ENCODE data around the gene ZNF665. TPM values are rescaled to one million over a fixed set of nuclear protein-coding genes. Genes with fewer than 3 reads are reported as not detected.

The ZNF665 gene
- polyA plus RNA-seq, 2 of the 4 experiments (the other 2 are of a cell fraction), result not detected

DNA sequence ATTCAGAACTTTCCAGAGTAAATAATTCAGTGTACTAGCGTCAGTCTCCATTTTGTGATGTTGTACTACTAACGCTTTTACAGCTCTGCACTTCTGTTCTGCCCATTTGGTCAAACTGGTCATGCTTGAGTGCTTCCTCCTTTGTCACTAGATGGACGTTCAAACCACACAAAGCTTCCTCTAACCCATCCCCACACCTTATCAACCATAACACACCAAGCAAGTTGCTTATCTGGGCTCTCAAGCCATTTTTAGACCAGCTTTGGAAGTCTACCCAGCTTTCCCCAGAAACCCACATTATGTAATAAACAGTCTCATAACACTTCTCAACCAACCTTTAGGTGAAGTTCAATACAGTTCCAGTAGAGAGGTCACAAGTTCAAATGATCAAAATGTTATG lies 32.0 kb downstream of the ZNF665 start:
- POLR2A ChIA-PET, result no interaction called here
- ATAC-seq, result no peak
- 2% methylated on average over 3 of the region's 3 CpGs for whole genome bisulfite sequencing (ENCODE audit: missing lambda C conversion rate)
- CTCF ChIA-PET, result no interaction called here
- FAIRE-seq, result no peak
- H3K27ac ChIP-seq, result no peak overlapping the region
- no peak overlapping the region for H3K4me3 ChIP-seq
- DNase-seq (ENCODE audit: low read depth in 1 of 2, low spot score in 1 of 2), result no peak
- TF ChIP-seq HOXB13 (CRISPR knock-in tag; IDR thresholded peaks at IDR 0.05; ENCODE audit: low read depth) (no peak), CBX8 (IDR thresholded peaks at IDR 0.05) (no peak), MYC (IDR thresholded peaks at IDR 0.05; ENCODE audit: borderline replicate concordance, low read length) (no peak), CHD2 (IDR thresholded peaks at IDR 0.05; ENCODE audit: low read length, partially characterized antibody) (no peak), JUNB (IDR thresholded peaks at IDR 0.05) (no peak), RFX5 (IDR thresholded peaks at IDR 0.05) (no peak), CHD4 (IDR thresholded peaks at IDR 0.05; ENCODE audit: borderline replicate concordance) (no peak), RNF2 (IDR thresholded peaks at IDR 0.05; ENCODE audit: borderline replicate concordance, low read depth) (no peak), ZFP36 (IDR thresholded peaks at IDR 0.05; ENCODE audit: borderline replicate concordance, partially characterized antibody) (no peak), ZC3H11A (IDR thresholded peaks at IDR 0.05) (no peak), ZSCAN20 (CRISPR knock-in tag; IDR thresholded peaks at IDR 0.05) (no peak), CEBPB (IDR thresholded peaks at IDR 0.05) (no peak)
- TF ChIP-seq, protein P1, sequence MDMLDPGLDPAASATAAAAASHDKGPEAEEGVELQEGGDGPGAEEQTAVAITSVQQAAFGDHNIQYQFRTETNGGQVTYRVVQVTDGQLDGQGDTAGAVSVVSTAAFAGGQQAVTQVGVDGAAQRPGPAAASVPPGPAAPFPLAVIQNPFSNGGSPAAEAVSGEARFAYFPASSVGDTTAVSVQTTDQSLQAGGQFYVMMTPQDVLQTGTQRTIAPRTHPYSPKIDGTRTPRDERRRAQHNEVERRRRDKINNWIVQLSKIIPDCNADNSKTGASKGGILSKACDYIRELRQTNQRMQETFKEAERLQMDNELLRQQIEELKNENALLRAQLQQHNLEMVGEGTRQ (IDR thresholded peaks at IDR 0.05), result no peak
- TF ChIP-seq, protein P2, sequence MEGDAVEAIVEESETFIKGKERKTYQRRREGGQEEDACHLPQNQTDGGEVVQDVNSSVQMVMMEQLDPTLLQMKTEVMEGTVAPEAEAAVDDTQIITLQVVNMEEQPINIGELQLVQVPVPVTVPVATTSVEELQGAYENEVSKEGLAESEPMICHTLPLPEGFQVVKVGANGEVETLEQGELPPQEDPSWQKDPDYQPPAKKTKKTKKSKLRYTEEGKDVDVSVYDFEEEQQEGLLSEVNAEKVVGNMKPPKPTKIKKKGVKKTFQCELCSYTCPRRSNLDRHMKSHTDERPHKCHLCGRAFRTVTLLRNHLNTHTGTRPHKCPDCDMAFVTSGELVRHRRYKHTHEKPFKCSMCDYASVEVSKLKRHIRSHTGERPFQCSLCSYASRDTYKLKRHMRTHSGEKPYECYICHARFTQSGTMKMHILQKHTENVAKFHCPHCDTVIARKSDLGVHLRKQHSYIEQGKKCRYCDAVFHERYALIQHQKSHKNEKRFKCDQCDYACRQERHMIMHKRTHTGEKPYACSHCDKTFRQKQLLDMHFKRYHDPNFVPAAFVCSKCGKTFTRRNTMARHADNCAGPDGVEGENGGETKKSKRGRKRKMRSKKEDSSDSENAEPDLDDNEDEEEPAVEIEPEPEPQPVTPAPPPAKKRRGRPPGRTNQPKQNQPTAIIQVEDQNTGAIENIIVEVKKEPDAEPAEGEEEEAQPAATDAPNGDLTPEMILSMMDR (IDR thresholded peaks at IDR 0.05), result no peak
- TF ChIP-seq, protein P3, sequence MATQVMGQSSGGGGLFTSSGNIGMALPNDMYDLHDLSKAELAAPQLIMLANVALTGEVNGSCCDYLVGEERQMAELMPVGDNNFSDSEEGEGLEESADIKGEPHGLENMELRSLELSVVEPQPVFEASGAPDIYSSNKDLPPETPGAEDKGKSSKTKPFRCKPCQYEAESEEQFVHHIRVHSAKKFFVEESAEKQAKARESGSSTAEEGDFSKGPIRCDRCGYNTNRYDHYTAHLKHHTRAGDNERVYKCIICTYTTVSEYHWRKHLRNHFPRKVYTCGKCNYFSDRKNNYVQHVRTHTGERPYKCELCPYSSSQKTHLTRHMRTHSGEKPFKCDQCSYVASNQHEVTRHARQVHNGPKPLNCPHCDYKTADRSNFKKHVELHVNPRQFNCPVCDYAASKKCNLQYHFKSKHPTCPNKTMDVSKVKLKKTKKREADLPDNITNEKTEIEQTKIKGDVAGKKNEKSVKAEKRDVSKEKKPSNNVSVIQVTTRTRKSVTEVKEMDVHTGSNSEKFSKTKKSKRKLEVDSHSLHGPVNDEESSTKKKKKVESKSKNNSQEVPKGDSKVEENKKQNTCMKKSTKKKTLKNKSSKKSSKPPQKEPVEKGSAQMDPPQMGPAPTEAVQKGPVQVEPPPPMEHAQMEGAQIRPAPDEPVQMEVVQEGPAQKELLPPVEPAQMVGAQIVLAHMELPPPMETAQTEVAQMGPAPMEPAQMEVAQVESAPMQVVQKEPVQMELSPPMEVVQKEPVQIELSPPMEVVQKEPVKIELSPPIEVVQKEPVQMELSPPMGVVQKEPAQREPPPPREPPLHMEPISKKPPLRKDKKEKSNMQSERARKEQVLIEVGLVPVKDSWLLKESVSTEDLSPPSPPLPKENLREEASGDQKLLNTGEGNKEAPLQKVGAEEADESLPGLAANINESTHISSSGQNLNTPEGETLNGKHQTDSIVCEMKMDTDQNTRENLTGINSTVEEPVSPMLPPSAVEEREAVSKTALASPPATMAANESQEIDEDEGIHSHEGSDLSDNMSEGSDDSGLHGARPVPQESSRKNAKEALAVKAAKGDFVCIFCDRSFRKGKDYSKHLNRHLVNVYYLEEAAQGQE (IDR thresholded peaks at IDR 0.05), result no peak
- peaks cover 71% of the 10 kb centered on the region for H3K9me3 ChIP-seq
- H3K4me1 ChIP-seq, result no peaks in the 10 kb centered on the region
- no peak overlapping the region for H3K4me2 ChIP-seq

DNA sequence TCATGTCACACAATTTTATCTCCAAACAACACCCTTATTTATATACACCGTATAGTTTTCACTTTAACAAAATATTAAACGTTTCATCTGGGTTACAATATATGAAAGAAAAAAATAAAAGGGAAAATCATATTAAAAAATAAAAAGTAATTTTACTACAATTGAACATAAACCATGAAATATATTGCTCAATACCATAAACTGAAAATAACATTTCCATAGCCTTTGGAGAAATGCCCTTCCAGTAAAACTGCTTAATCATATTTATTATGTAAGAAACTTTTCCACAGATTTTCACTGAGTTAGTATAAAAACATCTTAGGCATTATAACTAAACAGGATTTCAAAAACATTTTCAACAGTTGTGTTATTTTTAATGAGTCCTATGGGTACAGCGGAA lies 32.8 kb downstream of the ZNF665 start:
- TF ChIP-seq ZC3H11A (IDR thresholded peaks at IDR 0.05) (no peak), KDM1A (IDR thresholded peaks at IDR 0.05; ENCODE audit: low read depth) (no peak), TFCP2L1 (CRISPR knock-in tag; IDR thresholded peaks at IDR 0.05) (no peak), NR3C1 (IDR thresholded peaks at IDR 0.05) (no peak), RAD21 (conservative IDR thresholded peaks at IDR 0.05 in 1 of 2, IDR thresholded peaks at IDR 0.05 in 1 of 2) (no peak)
- TF ChIP-seq, protein P4, sequence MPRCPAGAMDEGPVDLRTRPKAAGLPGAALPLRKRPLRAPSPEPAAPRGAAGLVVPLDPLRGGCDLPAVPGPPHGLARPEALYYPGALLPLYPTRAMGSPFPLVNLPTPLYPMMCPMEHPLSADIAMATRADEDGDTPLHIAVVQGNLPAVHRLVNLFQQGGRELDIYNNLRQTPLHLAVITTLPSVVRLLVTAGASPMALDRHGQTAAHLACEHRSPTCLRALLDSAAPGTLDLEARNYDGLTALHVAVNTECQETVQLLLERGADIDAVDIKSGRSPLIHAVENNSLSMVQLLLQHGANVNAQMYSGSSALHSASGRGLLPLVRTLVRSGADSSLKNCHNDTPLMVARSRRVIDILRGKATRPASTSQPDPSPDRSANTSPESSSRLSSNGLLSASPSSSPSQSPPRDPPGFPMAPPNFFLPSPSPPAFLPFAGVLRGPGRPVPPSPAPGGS (IDR thresholded peaks at IDR 0.05), result no peak
- TF ChIP-seq, protein P5, sequence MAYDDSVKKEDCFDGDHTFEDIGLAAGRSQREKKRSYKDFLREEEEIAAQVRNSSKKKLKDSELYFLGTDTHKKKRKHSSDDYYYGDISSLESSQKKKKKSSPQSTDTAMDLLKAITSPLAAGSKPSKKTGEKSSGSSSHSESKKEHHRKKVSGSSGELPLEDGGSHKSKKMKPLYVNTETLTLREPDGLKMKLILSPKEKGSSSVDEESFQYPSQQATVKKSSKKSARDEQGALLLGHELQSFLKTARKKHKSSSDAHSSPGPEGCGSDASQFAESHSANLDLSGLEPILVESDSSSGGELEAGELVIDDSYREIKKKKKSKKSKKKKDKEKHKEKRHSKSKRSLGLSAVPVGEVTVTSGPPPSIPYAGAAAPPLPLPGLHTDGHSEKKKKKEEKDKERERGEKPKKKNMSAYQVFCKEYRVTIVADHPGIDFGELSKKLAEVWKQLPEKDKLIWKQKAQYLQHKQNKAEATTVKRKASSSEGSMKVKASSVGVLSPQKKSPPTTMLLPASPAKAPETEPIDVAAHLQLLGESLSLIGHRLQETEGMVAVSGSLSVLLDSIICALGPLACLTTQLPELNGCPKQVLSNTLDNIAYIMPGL (CRISPR knock-in tag; IDR thresholded peaks at IDR 0.05; ENCODE audit: borderline replicate concordance), result no peak
- Histone ChIP-seq H3K4me2 (no peak overlapping the region), H3K4me1 (no peaks in the 10 kb centered on the region), H3K9me3 (peaks cover 67% of the 10 kb centered on the region), H3K27ac (no peak overlapping the region), H3K4me3 (no peak overlapping the region)
- WGBS (ENCODE audit: missing lambda C conversion rate), result 20% methylated on average over 3 of the region's 3 CpGs
- POLR2A ChIA-PET, result no interaction called here
- ATAC-seq (no peak), FAIRE-seq (no peak), DNase-seq (ENCODE audit: low read depth in 1 of 2, low spot score in 1 of 2) (no peak)
- CTCF ChIA-PET, result no interaction called here

Measured in A549 (cell line).